Mesenchymal stem cell (in vitro differentiated cells and primary cell): ENCODE results near the gene SUGT1.
"Not testable (repeated sequence)": the region's sequence is repeated elsewhere in the genome, so short reads cannot be mapped to it uniquely, and the experiment has no call there.

Experiments
- DNase-seq: peaks from one replicate; pipeline ENCODE4 v3.0.0-alpha.2; 2013
- H2AFZ ChIP-seq: one replicate; pipeline ENCODE4 v1.6.1; 2013; ENCODE audit warnings: low read depth, mild to moderate bottlenecking, control low read depth, inconsistent platforms, low read length, moderate library complexity
- H2AK5ac ChIP-seq: 2 replicates; pipeline ENCODE4 v1.6.1; 2013; ENCODE audit warnings: low read length, moderate library complexity, mild to moderate bottlenecking, inconsistent platforms; ENCODE audit not compliant: severe bottlenecking
- H2BK120ac ChIP-seq: one replicate; pipeline ENCODE4 v1.6.1; 2013; ENCODE audit warnings: low read depth, mild to moderate bottlenecking, inconsistent platforms, low read length, moderate library complexity
- H2BK12ac ChIP-seq, 2 experiments: one replicate each; pipeline ENCODE4 v1.6.1; 2013; ENCODE audit warnings: inconsistent platforms in 2 of 2, low read length in 2 of 2, mild to moderate bottlenecking in 2 of 2, moderate library complexity in 2 of 2, control low read depth in 1 of 2
- H2BK15ac ChIP-seq: one replicate; pipeline ENCODE4 v1.6.1; 2013; ENCODE audit warnings: mild to moderate bottlenecking, low read depth, inconsistent platforms; ENCODE audit not compliant: poor library complexity, severe bottlenecking
- H2BK5ac ChIP-seq: 2 replicates; pipeline ENCODE4 v1.6.1; 2013; ENCODE audit warnings: low read depth, mild to moderate bottlenecking, low read length, control low read depth, inconsistent platforms; ENCODE audit not compliant: poor library complexity, severe bottlenecking
- H3K14ac ChIP-seq, 2 experiments: one replicate each; pipeline ENCODE4 v1.6.1; 2013; ENCODE audit warnings: inconsistent platforms in 2 of 2, low read length in 2 of 2, control low read depth in 1 of 2, mild to moderate bottlenecking in 1 of 2, moderate library complexity in 1 of 2
- H3K18ac ChIP-seq, 2 experiments: one replicate each; pipeline ENCODE4 v1.6.1; 2013; ENCODE audit warnings: inconsistent platforms in 2 of 2, low read length in 2 of 2, control low read depth in 1 of 2, low read depth in 1 of 2, mild to moderate bottlenecking in 1 of 2
- H3K23ac ChIP-seq, 2 experiments: one replicate each; pipeline ENCODE4 v1.6.1; 2013; ENCODE audit warnings: inconsistent platforms in 2 of 2, low read length in 2 of 2, mild to moderate bottlenecking in 2 of 2, moderate library complexity in 2 of 2, control low read depth in 1 of 2
- H3K27ac ChIP-seq: 2 replicates; pipeline ENCODE4 v1.5.1; 2013; ENCODE audit warnings: mild to moderate bottlenecking, moderate library complexity, low read length, control low read depth, inconsistent platforms; ENCODE audit not compliant: poor library complexity, severe bottlenecking
- H3K27me3 ChIP-seq, 2 experiments: 2 replicates each; pipeline versions ENCODE4 v1.6.1 to v1.7.0; 2013; ENCODE audit warnings: low read length in 2 of 2, mild to moderate bottlenecking in 2 of 2, moderate library complexity in 2 of 2, control low read depth in 1 of 2, inconsistent platforms in 1 of 2; ENCODE audit not compliant: control insufficient read depth in 1 of 2, insufficient read depth in 1 of 2
- H3K36me3 ChIP-seq, 2 experiments: 2 replicates each; pipeline versions ENCODE4 v1.6.1 to v1.7.0; 2013; ENCODE audit warnings: low read length in 2 of 2, control low read depth in 1 of 2, inconsistent platforms in 1 of 2, low read depth in 1 of 2, mild to moderate bottlenecking in 1 of 2; ENCODE audit not compliant: insufficient read depth in 2 of 2, control insufficient read depth in 1 of 2
- H3K4ac ChIP-seq, 2 experiments: one replicate each; pipeline ENCODE4 v1.6.1; 2013; ENCODE audit warnings: inconsistent platforms in 2 of 2, low read length in 2 of 2, mild to moderate bottlenecking in 2 of 2, moderate library complexity in 2 of 2, control low read depth in 1 of 2, low read depth in 1 of 2
- H3K4me1 ChIP-seq: 2 replicates; pipeline ENCODE4 v1.6.1; 2013; ENCODE audit warnings: low read depth, low read length, control low read depth; ENCODE audit not compliant: control insufficient read depth, insufficient read depth
- H3K4me2 ChIP-seq: 2 replicates; pipeline ENCODE4 v1.6.1; 2013; ENCODE audit warnings: low read length, mild to moderate bottlenecking, inconsistent platforms; ENCODE audit not compliant: poor library complexity, severe bottlenecking
- H3K4me3 ChIP-seq, 2 experiments: 2 replicates each; pipeline versions ENCODE4 v1.5.1 to v1.7.0; 2013; ENCODE audit warnings: low read length in 2 of 2, mild to moderate bottlenecking in 2 of 2, control low read depth in 1 of 2, low read depth in 1 of 2; ENCODE audit not compliant: insufficient read depth in 1 of 2
- H3K79me1 ChIP-seq: replicated peaks from 2 replicates; pipeline ENCODE4 v1.6.1; 2013; ENCODE audit warnings: mild to moderate bottlenecking, control low read depth, low read length, inconsistent platforms; ENCODE audit not compliant: poor library complexity, severe bottlenecking
- H3K9ac ChIP-seq: 2 replicates; pipeline ENCODE4 v1.7.0; 2013; ENCODE audit warnings: mild to moderate bottlenecking, low read length, moderate library complexity
- H3K9me3 ChIP-seq: 2 replicates; pipeline ENCODE4 v1.7.0; 2013; ENCODE audit warnings: mild to moderate bottlenecking, low read length; ENCODE audit not compliant: control insufficient read depth
- H4K8ac ChIP-seq: one replicate; pipeline ENCODE4 v1.6.1; 2013; ENCODE audit warnings: inconsistent platforms, mild to moderate bottlenecking, low read length, moderate library complexity
- H4K91ac ChIP-seq: one replicate; pipeline ENCODE4 v1.6.1; 2013; ENCODE audit warnings: mild to moderate bottlenecking, low read length, inconsistent platforms
- WGBS: methylation state at CpG from one replicate; pipeline ENCODE4 v1.1.7; 2013; ENCODE audit warnings: mixed read lengths; 5-methylcytosine and 5-hydroxymethylcytosine counted together

The SUGT1 gene

DNA sequence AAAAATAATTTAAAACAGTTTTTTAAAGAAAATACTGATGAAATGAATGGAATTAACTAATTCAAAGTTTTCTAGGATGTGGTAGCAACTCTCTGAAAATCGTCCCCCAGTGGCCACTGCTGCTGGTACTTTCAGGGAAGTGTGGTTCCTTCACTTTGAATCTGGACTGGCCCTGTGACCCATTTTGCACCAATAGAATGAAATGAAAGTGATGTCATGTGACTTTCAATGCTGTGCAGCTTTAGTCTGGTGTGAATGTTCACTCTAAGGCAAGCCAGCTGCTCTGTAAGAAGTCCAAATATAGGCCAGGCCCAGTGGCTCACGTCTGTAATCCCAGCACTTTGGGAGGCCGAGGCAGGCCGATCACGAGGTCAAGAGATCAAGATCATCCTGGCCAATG is 36.8 kb upstream of the SUGT1 start:
- H3K4me2 ChIP-seq: no peak overlapping the region
- no peak overlapping the region for H3K9ac ChIP-seq
- no peak overlapping the region for H2AK5ac ChIP-seq
- H2BK5ac ChIP-seq: no peak overlapping the region
- H3K14ac ChIP-seq: no peak overlapping the region
- no peak overlapping the region for H3K4me3 ChIP-seq
- H3K23ac ChIP-seq: no peak overlapping the region
- no peak overlapping the region for H3K4ac ChIP-seq
- peaks cover 0 to 3% of the 10 kb centered on the region in 2 experiments for H3K27me3 ChIP-seq
- 94% methylated on average over 3 of the region's 5 CpGs for WGBS
- no peak overlapping the region for H2BK15ac ChIP-seq
- no peak overlapping the region for H4K91ac ChIP-seq
- H2BK120ac ChIP-seq: no peak overlapping the region
- no peaks in the 10 kb centered on the region for H3K4me1 ChIP-seq
- H2BK12ac ChIP-seq: no peak overlapping the region
- DNase-seq: no peak
- no peak overlapping the region for H3K18ac ChIP-seq
- H2AFZ ChIP-seq: no peak overlapping the region
- H3K9me3 ChIP-seq: no peaks in the 10 kb centered on the region
- H3K27ac ChIP-seq: no peak overlapping the region
- peaks cover 8% of the 10 kb centered on the region for H3K79me1 ChIP-seq
- H4K8ac ChIP-seq: no peak overlapping the region
- no peaks in the 10 kb centered on the region for H3K36me3 ChIP-seq

DNA sequence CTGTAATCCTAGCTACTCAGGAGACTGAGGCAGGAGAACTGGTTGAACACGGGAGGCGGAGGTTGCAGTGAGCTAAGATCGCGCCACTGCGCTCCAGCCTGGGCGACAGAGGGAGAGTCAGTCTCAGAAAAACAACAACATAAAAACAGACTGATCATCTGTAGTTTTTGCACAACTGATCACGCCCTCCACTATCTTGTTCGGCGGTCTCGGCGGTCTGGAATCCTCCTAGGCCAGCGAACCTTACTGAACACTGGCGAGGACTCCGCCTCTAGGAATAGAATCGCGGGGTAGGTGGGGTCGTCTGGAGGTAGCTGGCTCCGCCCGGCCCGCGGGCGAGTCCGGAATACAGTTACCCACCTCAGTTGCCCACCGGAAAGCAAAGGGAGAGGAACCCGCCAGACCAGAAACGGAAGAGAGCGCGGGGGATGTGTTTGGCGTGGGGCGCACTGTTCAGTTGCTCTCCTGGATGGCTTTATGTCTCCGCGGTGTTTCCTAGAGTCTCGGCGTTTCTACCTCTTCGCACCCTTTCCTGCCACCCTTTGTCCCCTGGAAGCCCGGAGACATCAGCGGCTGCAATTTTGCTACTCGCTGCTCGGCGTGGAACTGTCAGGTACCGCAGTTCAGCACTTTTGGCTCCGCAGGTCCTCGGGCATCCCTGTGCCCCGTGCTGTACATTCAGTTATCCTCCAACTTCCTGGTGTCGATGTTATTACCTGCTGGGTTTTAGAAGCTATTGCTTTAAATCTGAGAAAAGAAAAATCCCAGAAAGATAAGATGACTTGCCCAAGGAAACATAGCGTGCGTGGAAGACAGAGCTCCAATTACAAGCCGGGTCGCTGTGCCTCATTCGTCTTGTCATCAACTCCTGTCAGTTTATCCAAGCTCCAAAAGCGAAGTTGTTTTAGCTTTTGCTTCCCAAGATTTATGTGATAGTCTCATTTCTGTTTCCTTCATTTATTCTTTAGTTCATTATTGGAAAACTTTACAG is 35.3 kb upstream of the SUGT1 start:
- 6% methylated on average over 50 of the region's 51 CpGs for WGBS
- Histone ChIP-seq H3K9me3 (no peaks in the 10 kb centered on the region), H3K23ac (no peak overlapping the region), H2AK5ac (no peak overlapping the region), H2AFZ (peak overlapping the region; percentile 78), H3K27ac (peak overlapping the region; percentile 29), H3K14ac (no peak overlapping the region), H3K27me3 (no peaks in the 10 kb centered on the region), H2BK12ac (no peak overlapping the region), H3K4me3 (peak overlapping the region; percentile 79 to 99), H2BK5ac (no peak overlapping the region), H2BK120ac (no peak overlapping the region), H3K9ac (peak overlapping the region; percentile 98), H4K91ac (no peak overlapping the region), H3K18ac (peak overlapping the region in 1 of 2 experiments; percentile 23), H3K79me1 (peaks cover 10% of the 10 kb centered on the region), H3K4me2 (peak overlapping the region; percentile 77), H3K4ac (no peak overlapping the region), H2BK15ac (no peak overlapping the region), H4K8ac (peak overlapping the region; percentile 73), H3K36me3 (peaks cover 0 to 2% of the 10 kb centered on the region in 2 experiments), H3K4me1 (no peaks in the 10 kb centered on the region)
- DNase-seq: peak; percentile 79

DNA sequence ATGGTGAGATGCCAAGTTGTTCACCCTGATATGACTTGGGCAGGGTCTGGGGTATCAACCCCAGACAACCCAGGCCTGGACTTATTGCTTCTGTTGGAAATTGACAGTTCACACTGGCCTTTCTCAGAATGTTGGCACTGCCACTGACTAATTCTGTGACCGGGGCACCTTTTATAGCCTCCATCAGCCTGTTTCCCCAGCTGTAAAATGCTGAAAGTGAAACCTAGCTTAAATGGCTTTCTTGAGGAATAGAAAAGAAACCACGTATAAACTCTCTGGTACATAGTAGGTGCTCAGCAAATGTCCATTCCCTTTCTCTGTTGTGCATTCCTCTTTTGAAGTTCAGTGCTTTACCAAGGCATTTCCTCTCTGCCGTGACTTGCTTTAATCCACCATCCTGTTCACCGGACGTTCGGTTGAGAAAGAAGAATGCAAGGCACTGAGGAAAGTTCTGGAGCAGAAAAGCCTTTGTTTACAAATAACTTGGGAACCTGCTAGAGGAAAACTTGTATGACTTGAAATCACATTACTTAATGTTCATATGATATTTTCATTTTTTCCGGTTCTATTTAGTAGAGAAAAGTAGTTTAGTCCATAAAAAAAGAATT is 21.4 kb upstream of the SUGT1 start:
- not testable (repeated sequence) for H2AK5ac ChIP-seq, H2BK15ac ChIP-seq, H3K23ac ChIP-seq, H3K4me2 ChIP-seq, H3K9me3 ChIP-seq, H2BK5ac ChIP-seq, H2AFZ ChIP-seq, H2BK120ac ChIP-seq, H4K8ac ChIP-seq, H3K18ac ChIP-seq, H3K9ac ChIP-seq, H3K4me3 ChIP-seq, H3K27ac ChIP-seq, H3K4me1 ChIP-seq, H3K27me3 ChIP-seq, H2BK12ac ChIP-seq, H4K91ac ChIP-seq, H3K4ac ChIP-seq, H3K14ac ChIP-seq, H3K79me1 ChIP-seq
- DNase-seq: peak; percentile 33
- peaks cover 12 to 42% of the 10 kb centered on the region in 2 experiments for H3K36me3 ChIP-seq
- 76% methylated on average over 5 of the region's 7 CpGs for WGBS

GRCh38 chr13:52638666-52639328 is 13.8 kb upstream of the SUGT1 start:
- H4K91ac ChIP-seq: no peak overlapping the region
- H2BK5ac ChIP-seq: no peak overlapping the region

More at GRCh38 chr13:52638666-52639328, 13.8 kb upstream of the SUGT1 start:
- H3K4ac ChIP-seq: no peak overlapping the region
- H3K9me3 ChIP-seq: no peaks in the 10 kb centered on the region
- H4K8ac ChIP-seq: no peak overlapping the region
- H3K9ac ChIP-seq: no peak overlapping the region
- H3K23ac ChIP-seq: no peak overlapping the region
- no peaks in the 10 kb centered on the region for H3K27me3 ChIP-seq
- peaks cover 1% of the 10 kb centered on the region for H3K79me1 ChIP-seq
- H2BK120ac ChIP-seq: no peak overlapping the region
- no peak overlapping the region for H2AK5ac ChIP-seq
- H2BK15ac ChIP-seq: no peak overlapping the region
- H3K4me1 ChIP-seq: no peaks in the 10 kb centered on the region
- H2AFZ ChIP-seq: no peak overlapping the region
- no peak for DNase-seq
- no peak overlapping the region for H2BK12ac ChIP-seq
- H3K4me3 ChIP-seq: no peak overlapping the region
- peaks cover 3 to 33% of the 10 kb centered on the region in 2 experiments for H3K36me3 ChIP-seq
- H3K18ac ChIP-seq: no peak overlapping the region
- no peak overlapping the region for H3K4me2 ChIP-seq
- no peak overlapping the region for H3K27ac ChIP-seq
- WGBS: 87% methylated on average over 3 of the region's 5 CpGs
- no peak overlapping the region for H3K14ac ChIP-seq
